Islet of Langerhans (tissue), 1 donor: ENCODE results near the gene PARD3.
"Not testable (repeated sequence)": the region's sequence is repeated elsewhere in the genome, so short reads cannot be mapped to it uniquely, and the experiment has no call there.

Experiments
- FAIRE-seq: peaks from one replicate; lab custom pipeline; 2011; peaks lifted over from hg19 to GRCh38; lab: Jason Lieb, UNC

PARD3 gene

DNA sequence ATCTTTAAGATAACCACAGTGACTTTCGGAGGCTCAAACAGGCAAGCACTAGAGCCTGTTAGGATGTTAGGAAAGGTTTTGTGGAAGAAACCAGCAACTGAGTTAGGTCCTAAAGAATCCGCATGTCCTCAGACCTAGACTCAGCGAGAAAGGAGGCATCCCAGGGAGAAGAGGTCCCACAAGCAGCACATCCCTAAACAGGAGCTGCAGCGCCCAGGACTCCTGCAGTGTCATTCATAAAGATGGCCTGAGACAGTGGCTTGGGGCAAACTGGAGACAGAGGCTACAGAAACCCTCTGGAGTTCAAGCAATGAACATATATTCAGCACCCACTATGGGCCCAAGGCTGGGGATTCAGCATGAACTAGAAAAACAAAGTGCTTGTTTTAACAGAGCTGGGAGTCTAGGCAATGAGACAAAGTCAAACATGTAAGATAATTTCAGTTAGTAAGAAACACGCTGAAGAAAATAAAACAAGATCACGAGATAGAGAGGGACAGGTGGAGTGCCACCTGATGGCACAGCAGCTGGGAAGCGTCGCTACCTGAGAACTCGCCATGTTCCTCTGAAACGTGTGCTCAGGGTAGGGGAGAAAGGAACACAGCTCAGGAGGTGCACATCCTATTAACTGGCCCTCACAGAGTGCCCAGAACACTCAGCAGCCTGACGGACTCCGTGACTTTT, 48.1 kb downstream of the PARD3 start:
- FAIRE-seq = no peak

DNA sequence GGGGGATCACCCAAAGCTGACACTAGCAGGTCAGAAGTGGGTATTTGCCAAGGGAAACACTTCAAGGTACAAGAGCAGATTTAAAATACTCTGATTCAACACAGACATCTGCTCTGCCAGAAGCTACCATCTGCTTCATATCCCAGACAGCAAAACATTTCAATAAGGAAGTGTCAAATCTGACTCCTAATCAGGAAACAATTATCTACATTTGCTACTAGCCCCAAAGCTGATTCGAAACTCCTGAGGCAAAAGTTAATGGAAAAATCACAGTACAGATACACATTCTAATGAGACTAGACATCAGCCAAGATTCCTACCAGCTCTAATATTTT, 48.9 kb downstream of the PARD3 start:
- peak; percentile 98 for FAIRE-seq

DNA sequence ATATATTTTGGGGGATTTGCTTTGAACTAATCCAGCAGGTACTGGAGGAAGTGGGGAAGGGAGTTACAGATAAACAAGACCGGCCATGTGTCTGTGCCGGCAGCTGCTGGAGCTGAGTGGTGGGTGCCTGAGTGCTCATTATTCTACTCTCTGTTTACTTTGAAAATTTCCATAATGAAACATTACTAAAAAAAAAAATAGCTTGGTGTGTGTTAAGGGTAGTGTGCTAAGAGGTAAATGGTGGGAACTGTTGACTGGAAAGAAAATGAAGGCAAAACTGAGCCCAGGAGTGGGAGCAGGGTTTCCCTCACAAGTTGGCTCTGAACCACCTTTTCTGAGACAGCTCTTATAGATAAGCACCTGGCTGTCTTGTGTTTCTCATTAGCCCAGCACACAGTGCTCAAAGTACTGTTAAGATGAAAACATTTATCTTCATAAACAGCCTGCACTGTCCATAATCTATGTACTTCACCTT, 50.6 kb downstream of the PARD3 start:
- no peak for FAIRE-seq

DNA sequence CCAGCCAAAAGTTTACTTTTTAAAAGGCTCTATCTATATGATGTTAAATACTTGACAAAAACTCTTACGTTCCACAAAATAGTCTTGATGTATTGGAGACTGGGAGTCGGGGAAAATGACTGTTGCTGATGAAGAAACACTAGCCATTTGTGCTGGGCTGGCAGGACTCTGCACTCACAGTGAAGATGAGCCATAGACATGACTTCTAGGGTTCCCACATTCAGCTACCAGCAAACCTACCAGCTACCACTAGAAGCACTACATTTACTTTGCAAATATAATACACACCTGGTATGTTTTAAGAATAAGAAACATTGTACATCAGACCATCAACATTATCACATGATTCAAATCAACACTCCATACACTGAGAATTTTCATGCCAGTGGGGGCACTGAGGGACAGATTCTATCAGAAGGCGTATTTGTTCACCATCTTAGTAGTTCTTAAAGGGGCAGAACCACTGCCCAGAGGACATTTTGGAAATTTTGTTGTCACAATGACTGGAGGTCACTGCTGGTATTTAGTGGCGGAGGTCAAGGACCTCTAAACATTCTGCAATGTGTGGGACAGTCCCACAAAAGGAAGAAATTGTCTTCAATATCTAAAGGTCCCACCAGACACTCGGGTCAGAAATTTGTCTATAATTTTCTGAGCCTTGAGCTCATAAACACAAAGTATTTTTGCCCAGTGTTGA, 52.3 kb downstream of the PARD3 start:
- FAIRE-seq = no peak

DNA sequence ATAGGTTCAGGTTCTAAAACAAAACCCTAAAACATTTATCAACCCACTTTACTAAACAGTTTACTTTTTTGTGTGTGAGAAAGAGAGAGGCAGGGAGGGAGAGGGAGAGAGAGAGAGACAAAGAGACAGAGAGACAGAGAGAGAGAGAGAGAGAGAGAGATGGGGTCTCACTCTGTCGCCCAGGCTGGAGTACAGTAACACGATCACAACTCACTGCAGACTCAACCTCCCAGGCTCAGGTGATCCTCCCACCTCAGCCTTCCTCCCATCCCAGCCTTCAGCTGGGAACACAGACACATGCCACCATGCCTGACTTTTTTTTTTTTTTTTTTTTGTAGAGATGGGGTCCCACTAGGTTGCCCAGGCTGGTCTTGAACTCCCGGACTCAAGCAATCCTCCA, 52.9 kb downstream of the PARD3 start:
- no peak for FAIRE-seq

DNA sequence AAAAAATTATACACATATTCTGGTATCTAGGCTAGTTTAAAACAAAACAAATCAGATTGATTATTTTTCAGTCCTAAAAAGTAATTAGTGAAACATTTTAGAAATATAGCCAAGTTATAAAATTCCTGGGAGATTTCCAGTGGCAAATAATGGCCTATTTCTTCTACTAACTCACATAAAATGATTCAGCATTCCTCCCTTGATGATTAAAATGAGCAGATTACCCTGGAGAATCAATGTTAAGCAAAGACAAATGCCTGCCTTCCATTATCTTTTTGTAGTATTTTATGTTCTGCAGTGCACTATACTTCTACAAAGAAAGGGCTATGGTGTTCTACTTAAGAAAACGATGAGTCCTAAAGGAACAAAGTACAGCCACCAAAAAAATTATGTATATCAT, 53.6 kb downstream of the PARD3 start:
- no peak for FAIRE-seq

DNA sequence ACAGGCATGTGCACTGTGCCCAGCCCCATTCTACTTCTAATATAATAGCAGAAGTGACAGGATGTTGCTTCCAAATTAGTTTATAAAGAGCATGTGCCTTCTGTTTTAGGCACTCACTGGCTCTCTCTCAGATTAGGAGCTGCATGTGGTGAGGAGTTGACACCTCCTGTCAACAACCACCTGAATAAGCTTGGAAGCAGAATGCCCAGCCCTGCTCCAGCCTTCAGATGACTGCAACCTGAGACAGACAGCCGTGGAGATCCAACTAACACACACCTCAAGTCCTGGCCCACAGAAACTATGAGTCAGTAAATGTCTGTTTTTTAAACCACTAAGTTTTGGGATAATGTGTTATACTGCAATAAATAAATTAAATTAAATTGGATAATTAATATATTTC, 54.5 kb downstream of the PARD3 start:
- FAIRE-seq = peak; percentile 68

DNA sequence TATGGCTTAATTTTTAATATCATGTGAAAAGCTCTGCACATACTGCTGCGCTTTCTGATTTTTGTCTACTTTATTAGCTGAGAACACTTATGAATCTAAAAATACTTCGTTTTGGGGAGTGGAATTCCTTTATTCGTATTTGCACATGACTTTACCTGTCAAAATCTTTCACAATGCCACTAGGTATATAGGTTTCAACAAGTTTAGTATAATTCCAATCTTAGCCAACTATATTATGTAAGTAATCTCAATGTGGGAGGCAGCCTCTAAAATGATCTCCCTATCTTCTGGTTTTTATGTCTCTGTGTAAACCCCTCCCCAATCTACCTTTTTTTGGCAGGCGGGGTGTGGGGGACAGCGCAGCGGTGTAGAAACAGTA, 55.3 kb downstream of the PARD3 start:
- FAIRE-seq = no peak

DNA sequence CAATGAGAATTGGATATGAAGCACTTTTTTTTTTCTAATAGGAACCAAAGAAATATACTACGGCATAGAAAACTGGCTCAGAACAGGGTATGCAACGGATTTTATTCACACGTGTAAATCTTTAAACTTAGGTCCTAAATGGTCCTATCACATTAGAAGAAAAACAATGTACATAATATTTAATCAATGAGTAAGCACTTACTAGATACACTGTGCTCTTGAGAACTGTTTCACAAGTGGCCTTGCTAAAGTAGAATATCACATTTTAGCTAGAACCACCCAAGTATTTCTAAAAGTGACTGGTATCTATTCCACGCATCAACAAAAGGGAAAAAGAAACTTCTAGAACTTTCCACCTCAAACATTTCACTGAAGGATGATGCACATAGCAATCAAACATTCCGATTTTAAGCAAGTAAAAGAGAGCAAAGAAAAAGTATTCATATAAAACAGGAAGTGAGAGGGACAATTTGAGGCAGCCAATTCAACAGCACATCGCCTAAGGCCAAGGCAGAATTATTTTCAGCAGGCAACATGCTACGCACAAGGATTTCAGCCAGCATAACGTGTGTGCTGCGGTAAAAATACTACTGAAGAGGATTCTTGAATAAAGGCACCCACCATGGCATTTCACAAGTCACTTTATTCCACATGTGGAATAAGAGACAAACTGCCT, 55.8 kb downstream of the PARD3 start:
- FAIRE-seq = no peak

DNA sequence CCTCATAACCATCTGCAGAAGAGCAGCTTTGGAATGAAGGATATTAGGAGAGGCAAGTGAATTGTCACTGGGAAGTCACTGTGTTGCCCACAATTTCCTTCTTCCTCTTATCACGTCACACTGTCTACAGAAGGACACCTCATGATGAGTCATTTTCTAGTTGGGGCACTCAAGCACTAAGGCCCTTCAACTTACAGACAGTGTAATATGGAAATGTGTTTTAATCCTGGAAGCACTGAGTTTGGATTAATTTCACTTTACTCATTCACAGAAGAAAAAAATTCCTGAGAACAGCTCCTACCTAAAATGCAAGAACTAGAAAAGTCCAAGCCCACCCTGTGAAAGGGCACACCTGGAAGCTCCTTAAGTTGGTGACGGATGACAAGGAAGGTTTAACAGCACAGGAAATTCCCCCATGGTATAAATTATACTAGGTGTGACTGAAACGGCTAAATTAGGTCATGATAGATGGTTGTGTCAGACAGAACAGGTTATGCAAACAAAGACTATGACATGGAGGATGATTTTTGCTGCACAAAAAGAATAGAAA, 56.6 kb downstream of the PARD3 start:
- no peak for FAIRE-seq

DNA sequence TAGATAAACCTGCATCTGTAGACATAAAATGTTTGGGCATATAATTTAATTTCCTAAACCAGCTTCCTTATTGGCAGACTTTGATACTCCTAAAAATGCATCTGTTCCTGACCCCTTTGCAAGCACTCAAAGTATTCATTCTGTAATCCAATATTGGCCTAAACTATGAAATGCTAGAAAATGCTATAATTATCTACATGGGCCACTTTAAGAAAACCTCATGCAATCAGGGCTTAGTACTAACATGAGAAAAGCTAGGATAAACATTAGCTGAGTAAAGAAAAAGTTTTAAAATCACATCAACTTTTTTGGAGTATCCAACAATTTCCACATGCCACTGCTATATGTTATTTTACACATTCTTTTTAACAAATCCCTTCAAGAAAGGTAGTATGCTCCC, 57.2 kb downstream of the PARD3 start:
- FAIRE-seq = no peak

DNA sequence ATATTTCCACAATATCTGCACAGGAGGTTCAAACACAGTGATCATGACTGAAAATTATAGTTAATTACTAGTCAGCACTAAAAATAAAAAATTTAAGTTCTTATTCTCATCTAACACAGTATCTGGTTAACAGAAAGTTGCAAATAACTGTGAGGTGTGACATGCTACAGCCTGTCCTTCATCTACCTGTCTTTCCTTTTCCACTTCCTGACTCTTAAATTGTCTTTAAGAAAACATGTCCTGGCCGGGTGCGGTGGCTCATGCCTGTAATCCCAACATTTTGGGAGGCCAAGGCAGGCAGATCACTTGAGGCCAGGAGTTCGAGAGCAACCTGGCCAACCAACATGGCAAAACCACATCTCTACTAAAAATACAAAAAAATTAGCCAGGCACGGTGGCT, 57.9 kb downstream of the PARD3 start:
- FAIRE-seq = not testable (repeated sequence)

DNA sequence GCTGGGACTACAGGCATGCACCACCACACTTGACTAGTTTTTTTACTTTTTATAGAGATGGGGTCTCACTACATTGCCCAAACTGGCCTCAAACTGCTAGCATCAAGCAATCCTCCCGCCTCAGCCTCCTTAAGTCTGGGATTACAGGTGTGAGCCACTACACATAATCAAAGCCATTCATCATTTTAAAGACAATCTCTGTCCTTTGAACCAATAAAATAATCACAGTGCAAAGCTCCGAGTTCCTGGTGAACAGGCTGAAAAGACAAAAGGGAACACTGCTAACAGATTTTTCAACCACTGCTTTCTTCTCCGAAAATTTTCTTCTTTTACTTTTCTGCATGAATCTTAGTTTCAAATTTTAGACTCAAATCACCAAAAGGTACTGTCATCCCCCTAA, 58.5 kb downstream of the PARD3 start:
- no peak for FAIRE-seq

DNA sequence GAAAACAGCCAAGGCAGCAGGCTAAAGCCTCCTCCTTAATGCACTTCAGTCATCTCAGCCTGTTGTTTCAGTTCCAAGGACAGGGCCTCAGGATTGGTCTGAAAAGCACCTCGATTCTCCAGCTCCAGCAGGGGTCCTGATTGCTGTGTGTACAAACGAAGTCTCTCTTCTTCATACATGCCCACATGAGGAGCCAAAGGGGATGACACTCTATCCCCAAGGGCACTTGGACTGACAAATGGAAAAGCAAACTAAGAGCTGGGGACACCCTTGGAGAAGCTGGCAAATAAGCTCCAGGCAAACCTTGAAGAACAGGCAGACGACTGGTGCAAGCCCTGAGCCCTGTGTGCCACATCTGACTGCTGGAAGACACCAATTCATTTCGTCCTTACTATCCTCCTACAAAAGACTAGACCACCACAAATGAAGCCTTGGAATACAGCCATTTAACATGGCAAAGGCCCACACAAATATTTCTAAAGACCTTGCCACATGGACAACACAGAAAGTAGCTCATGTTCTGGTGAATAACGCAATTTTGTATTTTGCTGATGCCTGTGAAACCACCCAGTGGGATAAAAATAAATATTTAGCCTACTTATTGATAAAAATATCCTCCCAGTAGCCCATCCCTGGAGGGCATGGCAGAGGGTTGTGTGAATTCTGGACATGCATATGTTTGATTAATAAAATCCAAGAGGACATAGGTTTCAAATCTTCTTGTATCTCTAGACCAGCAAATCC, 61.9 kb downstream of the PARD3 start:
- no peak for FAIRE-seq

DNA sequence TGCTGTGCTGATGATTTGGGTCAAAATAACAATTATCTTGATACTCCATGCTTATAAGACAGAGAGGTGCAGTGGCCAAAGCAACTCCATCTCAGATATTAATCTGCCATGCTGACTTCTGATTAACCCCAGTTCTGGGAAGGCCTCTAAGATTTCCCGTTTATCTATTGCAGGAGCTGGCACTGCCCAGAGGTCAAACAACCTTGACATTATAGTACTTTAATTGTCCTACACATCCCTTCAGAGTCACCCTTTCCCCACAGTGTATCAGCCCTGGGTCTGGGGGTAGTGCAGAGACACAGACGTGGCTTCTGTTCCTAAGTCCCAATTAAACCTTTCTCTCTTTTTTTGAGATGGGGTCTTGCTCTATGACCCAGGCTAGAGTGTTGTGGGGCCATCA, 63.8 kb downstream of the PARD3 start:
- FAIRE-seq = no peak

DNA sequence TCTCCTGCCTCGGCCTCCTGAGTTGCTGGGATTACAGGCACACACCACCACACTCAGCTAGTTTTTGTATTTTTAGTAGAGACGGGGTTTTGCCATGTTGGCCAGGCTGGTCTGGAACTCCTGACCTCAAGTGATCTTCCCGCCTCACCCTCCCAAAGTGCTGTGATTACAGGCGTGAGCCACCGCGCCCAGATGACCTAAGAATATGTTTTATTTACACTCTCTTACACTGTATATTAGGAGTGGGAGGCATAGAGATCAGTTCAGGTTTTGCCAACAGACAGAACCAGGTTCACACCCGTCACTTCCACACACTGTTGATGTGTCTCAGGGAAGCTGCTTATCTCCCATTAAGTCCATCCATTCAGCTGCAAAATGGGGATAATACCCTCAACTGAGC, 64.3 kb downstream of the PARD3 start:
- not testable (repeated sequence) for FAIRE-seq

DNA sequence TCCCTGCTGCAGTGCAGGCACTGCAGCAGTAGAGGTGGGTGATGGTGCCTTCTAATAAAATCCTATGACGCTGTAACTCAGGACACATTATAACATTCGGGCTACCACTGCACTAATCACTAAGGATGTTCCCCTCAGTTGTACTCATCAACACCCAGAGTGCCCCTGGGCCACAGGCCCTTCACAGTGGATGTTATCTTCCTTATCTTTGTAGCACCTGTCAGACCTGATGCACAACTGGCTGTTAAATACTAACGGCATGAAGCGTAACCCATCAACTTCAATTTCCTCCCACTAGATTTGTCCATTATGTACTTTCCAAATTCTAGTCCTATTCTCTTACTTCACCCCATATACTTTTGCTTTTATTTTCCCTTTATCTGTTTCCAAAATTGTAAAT, 66.3 kb downstream of the PARD3 start:
- no peak for FAIRE-seq

DNA sequence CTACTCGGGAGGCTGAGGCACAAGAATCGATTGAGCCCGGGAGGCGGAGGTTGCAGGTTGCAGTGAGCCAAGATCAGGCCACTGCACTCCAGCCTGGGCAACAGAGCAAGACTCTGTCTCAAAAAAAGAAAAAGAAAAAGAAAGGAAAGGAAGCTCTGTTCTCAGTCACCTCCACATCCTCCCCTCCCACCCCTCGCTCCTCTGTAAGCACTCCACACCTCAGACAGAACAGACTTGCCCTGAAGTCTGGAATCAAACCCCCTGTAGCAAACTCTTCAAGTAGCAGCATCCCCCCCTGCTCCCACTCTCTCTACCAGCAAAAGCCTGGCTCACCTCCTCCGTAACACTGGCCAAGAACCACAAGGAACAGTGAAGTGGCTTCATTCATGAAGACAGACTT, 66.7 kb downstream of the PARD3 start:
- no peak for FAIRE-seq

DNA sequence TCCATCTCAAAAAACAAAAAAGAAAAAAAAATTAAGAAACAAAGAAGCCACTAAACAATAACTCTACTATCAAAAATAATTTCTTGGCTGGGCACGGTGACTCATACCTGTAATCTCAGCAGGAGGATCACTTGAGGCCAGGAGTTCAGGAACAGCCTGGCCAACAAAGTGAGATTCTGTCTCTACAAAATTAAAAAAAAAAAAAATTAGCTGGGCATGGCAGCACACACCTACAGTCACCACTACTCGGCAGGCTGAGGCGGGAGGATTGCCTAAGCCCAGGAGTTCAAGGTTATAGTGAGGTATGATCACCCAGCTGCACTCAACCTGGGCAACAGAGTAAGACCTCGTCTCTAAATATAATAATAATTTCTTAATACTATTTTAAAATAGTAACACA, 69.0 kb downstream of the PARD3 start:
- no peak for FAIRE-seq

DNA sequence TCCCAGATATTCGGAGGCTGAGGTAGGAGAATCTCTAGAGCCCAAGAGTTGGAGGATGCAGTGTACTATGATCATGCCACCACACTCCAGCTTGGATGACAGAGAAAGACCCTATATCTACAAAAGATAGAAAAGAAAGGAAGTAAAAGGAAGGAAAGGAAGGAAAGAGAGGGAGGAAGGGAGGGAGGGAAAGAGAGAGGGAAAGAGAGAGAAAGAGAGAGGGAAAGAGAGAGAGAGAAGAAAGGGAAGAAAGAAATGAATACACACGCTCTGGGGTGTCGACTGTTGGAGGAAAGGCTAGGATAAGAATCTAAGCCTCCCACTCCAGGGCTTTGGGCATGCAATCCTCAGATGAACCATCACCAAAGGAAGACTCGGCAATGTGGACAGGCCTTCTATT, 69.9 kb downstream of the PARD3 start:
- FAIRE-seq = no peak

DNA sequence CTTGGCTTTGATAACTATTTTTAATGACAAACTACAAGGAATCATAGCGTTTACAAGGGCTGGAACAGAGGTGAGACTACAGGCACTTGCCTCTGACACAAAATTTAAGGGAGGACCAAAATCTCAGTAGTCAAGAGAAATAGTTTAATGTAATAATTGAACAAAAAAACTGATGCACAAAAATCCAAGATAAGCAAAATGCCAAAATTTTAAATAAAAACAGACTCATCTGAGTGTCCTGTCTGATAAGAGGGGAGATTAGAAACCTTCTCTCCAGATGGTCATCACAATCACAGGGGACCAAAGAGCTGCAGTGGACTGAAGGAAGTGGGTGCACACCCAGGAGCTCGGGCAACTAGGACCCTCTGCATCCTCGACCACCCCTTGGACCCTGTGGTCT, 70.5 kb downstream of the PARD3 start:
- no peak for FAIRE-seq

DNA sequence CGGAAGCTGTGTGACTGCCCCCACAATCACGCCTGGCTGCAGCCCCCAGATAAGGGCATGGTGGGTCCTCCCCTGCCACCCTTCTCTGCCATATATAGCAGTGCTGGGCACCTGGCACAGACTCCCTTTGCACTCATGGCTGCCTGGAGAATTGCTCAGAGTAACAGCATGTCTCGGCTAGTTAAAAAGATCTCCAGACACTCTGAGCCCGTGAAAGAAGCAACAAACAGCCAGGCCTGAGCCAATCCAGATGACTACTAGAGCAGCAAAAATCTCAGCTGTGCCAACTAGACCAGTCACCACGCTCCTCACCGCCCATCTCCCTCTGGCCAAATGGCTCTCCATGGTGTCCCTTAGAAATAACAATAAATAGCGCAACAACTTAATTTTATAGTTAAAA, 71.3 kb downstream of the PARD3 start:
- no peak for FAIRE-seq

DNA sequence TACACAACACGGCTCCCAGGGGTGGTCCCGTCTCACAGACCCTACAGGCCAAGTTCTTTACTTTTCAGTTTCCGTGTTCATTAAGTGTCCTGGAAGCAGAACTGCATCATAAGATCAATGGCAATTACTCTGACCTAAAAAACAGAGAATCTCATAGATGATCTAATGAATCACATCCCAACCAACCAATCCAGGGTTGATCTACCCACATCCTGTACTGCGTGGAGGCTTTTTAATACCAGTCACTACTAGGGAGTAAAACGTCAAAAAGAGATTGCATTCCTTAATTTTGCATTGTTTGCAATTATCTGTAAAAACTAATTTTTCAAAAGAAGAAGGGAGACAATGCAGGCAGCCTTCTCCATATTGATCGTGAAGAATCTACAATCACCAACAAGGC, 72.6 kb downstream of the PARD3 start:
- FAIRE-seq = no peak
